HEK293 (cell line): Measurements from ENCODE around the gene XRN2.

Experiments used
- FEZF1 ChIP-seq: fragments of 450-650 bp; formaldehyde crosslinking; IDR thresholded peaks from 2 replicates; pipeline ENCODE4 v1.5.1; 2016; ENCODE audit warnings: missing biosample characterization, missing genetic modification characterization
- HIC1 ChIP-seq: fragments of 450-650 bp; formaldehyde crosslinking; IDR thresholded peaks from 2 replicates; pipeline ENCODE4 v1.5.1; 2016; ENCODE audit warnings: missing biosample characterization, missing genetic modification characterization
- INSM2 ChIP-seq: fragments of 450-650 bp; formaldehyde crosslinking; IDR thresholded peaks from 2 replicates; pipeline ENCODE4 v1.5.1; 2016; ENCODE audit warnings: missing biosample characterization, missing genetic modification characterization
- KLF1 ChIP-seq: fragments of 450-650 bp; formaldehyde crosslinking; IDR thresholded peaks from 2 replicates; pipeline ENCODE4 v1.5.1; 2016; ENCODE audit warnings: missing biosample characterization, missing genetic modification characterization
- OVOL3 ChIP-seq: fragments of 450-650 bp; formaldehyde crosslinking; IDR thresholded peaks from 2 replicates; pipeline ENCODE4 v1.5.1; 2016; ENCODE audit warnings: missing biosample characterization, missing genetic modification characterization
- SP7 ChIP-seq: fragments of 450-650 bp; formaldehyde crosslinking; IDR thresholded peaks from 2 replicates; pipeline ENCODE4 v1.5.1; 2016; ENCODE audit warnings: missing biosample characterization, missing genetic modification characterization
- WT1 ChIP-seq: fragments of 450-650 bp; formaldehyde crosslinking; IDR thresholded peaks from 2 replicates; pipeline ENCODE4 v1.5.1; 2016; ENCODE audit warnings: missing biosample characterization, missing genetic modification characterization
- YY2 ChIP-seq: fragments of 450-650 bp; formaldehyde crosslinking; IDR thresholded peaks from 2 replicates; pipeline ENCODE4 v1.5.1; 2016; ENCODE audit warnings: missing biosample characterization, missing genetic modification characterization
- ZBTB10 ChIP-seq: fragments of 450-650 bp; formaldehyde crosslinking; IDR thresholded peaks from 2 replicates; pipeline ENCODE4 v1.5.1; 2016; ENCODE audit warnings: missing biosample characterization, missing genetic modification characterization
- ZBTB17 ChIP-seq: fragments of 450-650 bp; formaldehyde crosslinking; IDR thresholded peaks from 2 replicates; pipeline ENCODE4 v1.5.1; 2016; ENCODE audit warnings: missing biosample characterization, missing genetic modification characterization
- ZBTB20 ChIP-seq: fragments of 450-650 bp; formaldehyde crosslinking; IDR thresholded peaks from 2 replicates; pipeline ENCODE4 v1.5.1; 2016; ENCODE audit warnings: missing biosample characterization, missing genetic modification characterization
- ZBTB26 ChIP-seq: fragments of 450-650 bp; formaldehyde crosslinking; optimal IDR thresholded peaks from 2 replicates; pipeline ENCODE3; 2016; ENCODE audit warnings: missing biosample characterization, mild to moderate bottlenecking, missing genetic modification characterization
- ZBTB6 ChIP-seq: fragments of 450-650 bp; formaldehyde crosslinking; IDR thresholded peaks from 2 replicates; pipeline ENCODE4 v1.5.1; 2017; ENCODE audit warnings: missing biosample characterization, missing genetic modification characterization
- ZFP37 ChIP-seq: fragments of 450-650 bp; formaldehyde crosslinking; IDR thresholded peaks from 2 replicates; pipeline ENCODE4 v1.5.1; 2016; ENCODE audit warnings: missing biosample characterization, missing genetic modification characterization
- ZNF133 ChIP-seq: fragments of 450-650 bp; formaldehyde crosslinking; IDR thresholded peaks from 2 replicates; pipeline ENCODE4 v1.5.1; 2016; ENCODE audit warnings: missing biosample characterization, missing genetic modification characterization
- ZNF2 ChIP-seq: fragments of 450-650 bp; formaldehyde crosslinking; IDR thresholded peaks from 2 replicates; pipeline ENCODE4 v1.5.1; 2016; ENCODE audit warnings: missing biosample characterization, missing genetic modification characterization
- ZNF223 ChIP-seq: fragments of 450-650 bp; formaldehyde crosslinking; IDR thresholded peaks from 2 replicates; pipeline ENCODE4 v1.5.1; 2016; ENCODE audit warnings: missing biosample characterization, missing genetic modification characterization
- ZNF24 ChIP-seq: fragments of 450-650 bp; formaldehyde crosslinking; IDR thresholded peaks from 2 replicates; pipeline ENCODE4 v1.5.1; 2016; ENCODE audit warnings: missing biosample characterization, missing genetic modification characterization
- ZNF302 ChIP-seq: fragments of 450-650 bp; formaldehyde crosslinking; IDR thresholded peaks from 2 replicates; pipeline ENCODE4 v1.5.1; 2016; ENCODE audit warnings: missing biosample characterization, missing genetic modification characterization, low read depth
- ZNF391 ChIP-seq: fragments of 450-650 bp; formaldehyde crosslinking; IDR thresholded peaks from 2 replicates; pipeline ENCODE4 v1.5.1; 2016; ENCODE audit warnings: low read depth, missing biosample characterization, missing genetic modification characterization, borderline replicate concordance
- ZNF394 ChIP-seq: fragments of 450-650 bp; formaldehyde crosslinking; IDR thresholded peaks from 2 replicates; pipeline ENCODE4 v1.5.1; 2016; ENCODE audit warnings: missing biosample characterization, missing genetic modification characterization, mild to moderate bottlenecking, moderate library complexity, borderline replicate concordance
- ZNF501 ChIP-seq: fragments of 450-650 bp; formaldehyde crosslinking; IDR thresholded peaks from 2 replicates; pipeline ENCODE4 v1.5.1; 2016; ENCODE audit warnings: missing biosample characterization, missing genetic modification characterization
- ZNF610 ChIP-seq: fragments of 450-650 bp; formaldehyde crosslinking; IDR thresholded peaks from 2 replicates; pipeline ENCODE4 v1.5.1; 2016; ENCODE audit warnings: missing biosample characterization, missing genetic modification characterization, borderline replicate concordance
- ZNF76 ChIP-seq: fragments of 450-650 bp; formaldehyde crosslinking; IDR thresholded peaks from 2 replicates; pipeline ENCODE4; 2016; ENCODE audit warnings: low read depth, missing biosample characterization, missing genetic modification characterization, borderline replicate concordance
- ZSCAN5A ChIP-seq: fragments of 450-650 bp; formaldehyde crosslinking; IDR thresholded peaks from 2 replicates; pipeline ENCODE4 v1.5.1; 2016; ENCODE audit warnings: missing biosample characterization, missing genetic modification characterization

XRN2 gene

GRCh38 chr20:21303061-21303871 is at the start of gene XRN2 (continued):
- TF ChIP-seq ZFP37 (tag by site-specific recombination) = peak; percentile 89
- 0 out of 2 replicates have a peak, but pooled peaks have one; percentile 22 for TF ChIP-seq ZSCAN5A (tag by site-specific recombination)
- no peak for TF ChIP-seq ZNF24 (tag by site-specific recombination)
- no peak; the same call in none of the 2 replicates for TF ChIP-seq KLF1 (tag by site-specific recombination)
- TF ChIP-seq ZNF302 (tag by site-specific recombination) = no peak
- peak; percentile 56 for TF ChIP-seq YY2
- peak; percentile 76; the same call in 1 of the 2 replicates for TF ChIP-seq ZNF394
- peak; percentile 49; the same call in 1 of the 2 replicates for TF ChIP-seq ZNF501 (tag by site-specific recombination)
- TF ChIP-seq ZNF133 (tag by site-specific recombination) = peak; percentile 49; the same call in 1 of the 2 replicates
- TF ChIP-seq ZBTB6 (tag by site-specific recombination) = peak; percentile 80
- no peak for TF ChIP-seq ZNF391
- peak; percentile 29; the same call in 1 of the 2 replicates for TF ChIP-seq WT1 (tag by site-specific recombination)
- TF ChIP-seq FEZF1 (tag by site-specific recombination) = no peak; the same call in 1 of the 2 replicates
- TF ChIP-seq ZBTB10 (tag by site-specific recombination) = 0 out of 2 replicates have a peak, but pooled peaks have one; percentile 37
- TF ChIP-seq ZNF223 = no peak
- TF ChIP-seq ZBTB26 (tag by site-specific recombination) = peak; percentile 91
- 0 out of 2 replicates have a peak, but pooled peaks have one; percentile 41 for TF ChIP-seq ZNF2 (tag by site-specific recombination)
- TF ChIP-seq OVOL3 (tag by site-specific recombination) = no peak
- TF ChIP-seq ZBTB17 = peak; percentile 72
- peak; percentile 52 for TF ChIP-seq INSM2 (tag by site-specific recombination)
- TF ChIP-seq SP7 (tag by site-specific recombination) = peak; percentile 75; the same call in 1 of the 2 replicates
- peak; percentile 99 for TF ChIP-seq ZBTB20 (tag by site-specific recombination)
- peak; percentile 97 for TF ChIP-seq HIC1 (tag by site-specific recombination)
- TF ChIP-seq ZNF610 = peak; percentile 97
- peak; percentile 95 for TF ChIP-seq ZNF76
